HepG2 (cell line): ENCODE results near the gene RPL41. TPM values are rescaled to one million over a fixed set of nuclear protein-coding genes. Genes with fewer than 3 reads are reported as not detected.

Experiments used
- ATF5 ChIP-seq: sonication (generic); formaldehyde crosslinking; IDR thresholded peaks from 2 replicates; pipeline ENCODE4 v1.4.0; 2020; ENCODE audit warnings: mild to moderate bottlenecking, low read depth, missing genetic modification reagents
- DMAP1 ChIP-seq: IDR thresholded peaks from 2 replicates; pipeline ENCODE4 v1.6.1; 2016
- DNMT3B ChIP-seq: conservative IDR thresholded peaks from 2 replicates; pipeline ENCODE4 v1.6.1; 2016; ENCODE audit warnings: missing biosample characterization, control low read depth
- KLF16 ChIP-seq, 2 experiments: sonication (generic) in 1 of 2; formaldehyde crosslinking in 1 of 2; IDR thresholded peaks; 2 replicates each; pipeline versions ENCODE4 v1.6.1 to v1.8.0; 2016 to 2023; ENCODE audit warnings: missing genetic modification reagents in 2 of 2, missing compliant biosample characterization in 1 of 2
- MAFF ChIP-seq: IDR thresholded peaks from 2 replicates; pipeline ENCODE4 v1.6.1; 2011; ENCODE audit warnings: low read depth, low read length, improper control_type of control experiment
- MTERF4 ChIP-seq: sonication (generic); formaldehyde crosslinking; IDR thresholded peaks from 2 replicates; pipeline ENCODE4 v1.8.0; 2023; ENCODE audit warnings: mild to moderate bottlenecking, missing genetic modification reagents
- NCOA1 ChIP-seq: sonication (generic); formaldehyde crosslinking; IDR thresholded peaks from 2 replicates; pipeline ENCODE4 v1.9.0; 2021; ENCODE audit warnings: missing genetic modification reagents
- PHB2 ChIP-seq: fragments of 450-650 bp; IDR thresholded peaks from 2 replicates; pipeline ENCODE4 v1.6.1; 2018; ENCODE audit not compliant: partially characterized antibody
- PHF21A ChIP-seq: sonication (generic); formaldehyde crosslinking; IDR thresholded peaks from 2 replicates; pipeline ENCODE4 v1.5.0; 2020; ENCODE audit warnings: mild to moderate bottlenecking, missing genetic modification reagents
- RARA ChIP-seq: IDR thresholded peaks from 2 replicates; pipeline ENCODE4 v1.6.1; 2016; ENCODE audit warnings: missing genetic modification reagents, missing compliant biosample characterization
- RCOR2 ChIP-seq: IDR thresholded peaks from 2 replicates; pipeline ENCODE4 v1.6.1; 2016; ENCODE audit warnings: missing biosample characterization, missing genetic modification reagents
- RNF2 ChIP-seq: fragments of 450-650 bp; conservative IDR thresholded peaks from 2 replicates; pipeline ENCODE4 v1.6.1; 2016; ENCODE audit warnings: low read depth
- SKI ChIP-seq: fragments of 450-650 bp; IDR thresholded peaks from one replicate; pipeline ENCODE4 v1.6.1; 2018; ENCODE audit warnings: mild to moderate bottlenecking; ENCODE audit not compliant: partially characterized antibody
- SKIL ChIP-seq: sonication (generic); formaldehyde crosslinking; IDR thresholded peaks from 2 replicates; pipeline ENCODE4 v1.8.0; 2022; ENCODE audit warnings: missing genetic modification reagents, mild to moderate bottlenecking, moderate library complexity, borderline replicate concordance
- SPEN ChIP-seq: sonication (generic); formaldehyde crosslinking; IDR thresholded peaks from 2 replicates; pipeline ENCODE4 v1.5.1; 2020; ENCODE audit warnings: low read depth, mild to moderate bottlenecking, missing genetic modification reagents
- THAP8 ChIP-seq: sonication (generic); formaldehyde crosslinking; IDR thresholded peaks from 2 replicates; pipeline ENCODE4 v1.5.1; 2020; ENCODE audit warnings: missing genetic modification reagents, mild to moderate bottlenecking, borderline replicate concordance
- ZBTB1 ChIP-seq: sonication (generic); formaldehyde crosslinking; IDR thresholded peaks from 2 replicates; pipeline ENCODE4 v1.4.0; 2020; ENCODE audit warnings: missing genetic modification reagents, borderline replicate concordance
- ZNF101 ChIP-seq: sonication (generic); formaldehyde crosslinking; IDR thresholded peaks from 2 replicates; pipeline ENCODE4 v1.4.0; 2020; ENCODE audit warnings: mild to moderate bottlenecking, low read depth, missing genetic modification reagents, borderline replicate concordance
- ZNF225 ChIP-seq: sonication (generic); formaldehyde crosslinking; IDR thresholded peaks from 2 replicates; pipeline ENCODE4 v1.4.0; 2020; ENCODE audit warnings: mild to moderate bottlenecking, missing genetic modification reagents
- ZNF317 ChIP-seq: sonication (generic); formaldehyde crosslinking; IDR thresholded peaks from 2 replicates; pipeline ENCODE4 v1.5.0; 2020; ENCODE audit warnings: mild to moderate bottlenecking, missing genetic modification reagents
- ZNF549 ChIP-seq: sonication (generic); formaldehyde crosslinking; IDR thresholded peaks from 2 replicates; pipeline ENCODE4 v1.5.0; 2020; ENCODE audit warnings: missing genetic modification reagents
- ZNF572 ChIP-seq: sonication (generic); formaldehyde crosslinking; IDR thresholded peaks from 2 replicates; pipeline ENCODE4 v1.5.1; 2020; ENCODE audit warnings: mild to moderate bottlenecking, missing genetic modification reagents
- ZNF589 ChIP-seq: sonication (generic); formaldehyde crosslinking; conservative IDR thresholded peaks from 2 replicates; pipeline ENCODE4 v1.8.0; 2022; ENCODE audit warnings: mild to moderate bottlenecking, moderate library complexity, missing genetic modification reagents
- ZNF740 ChIP-seq: sonication (generic); formaldehyde crosslinking; IDR thresholded peaks from 2 replicates; pipeline ENCODE4 v1.4.0; 2020; ENCODE audit warnings: missing genetic modification reagents
- ZNF792 ChIP-seq: IDR thresholded peaks from 2 replicates; pipeline ENCODE4 v1.6.1; 2016
- polyA plus RNA-seq, 8 experiments: library from polyadenylated mRNA; depleted of rRNA in 3 of 8; stranded (reverse) in 7 of 8; unstranded in 1 of 8; fragments of >200 nt; fragmentation: Illumina TruSeq in 4 of 8; extraction: Trizol in 4 of 8; gene quantifications; 2 replicates each; pipeline versions ENCODE4 v1.2.1 to v1.2.3, GENCODE V29; 2011 to 2016; ENCODE audit warnings: low read depth in 4 of 8, missing spikeins in 1 of 8, mixed read lengths in 1 of 8; ENCODE audit not compliant: insufficient read depth in 1 of 8
- total RNA-seq, 5 experiments: library from RNA; depleted of rRNA; stranded (reverse); fragments of >200 nt; fragmentation: Illumina TruSeq; extraction: Trizol; gene quantifications; 2 replicates each; pipeline ENCODE4 v1.2.3, GENCODE V29; 2016; ENCODE audit warnings: low read depth in 1 of 5

Gene RPL41
- total and polyA plus RNA-seq, 2 of the 13 experiments (the other 11 are each of a cell fraction or from before 2014, with no cell fraction given), result 4,012 to 7,670 TPM

GRCh38 chr12:56078931-56079722 is 37.3 kb upstream of the RPL41 start (continued):
- TF ChIP-seq SKIL (no peak), ZNF225 (CRISPR knock-in tag) (no peak; the same call in 1 of the 2 replicates), PHF21A (peak; percentile 41), THAP8 (CRISPR knock-in tag) (no peak), SPEN (peak; percentile 55; the same call in 1 of the 2 replicates), ZNF792 (CRISPR knock-in tag) (peak; percentile 21; the same call in 1 of the 2 replicates), ZNF317 (no peak; the same call in 1 of the 2 replicates), ZNF740 (CRISPR knock-in tag) (peak; percentile 76), DMAP1 (CRISPR knock-in tag) (peak; percentile 18; the same call in 1 of the 2 replicates), ZNF101 (CRISPR knock-in tag) (no peak), NCOA1 (no peak), DNMT3B (CRISPR knock-in tag) (no peak), ATF5 (CRISPR knock-in tag) (no peak), ZNF549 (CRISPR knock-in tag) (peak; percentile 76; the same call in 1 of the 2 replicates), SKI (peak; percentile 33), ZNF589 (CRISPR knock-in tag) (no peak), ZBTB1 (CRISPR knock-in tag) (no peak), KLF16 (CRISPR knock-in tag; IDR thresholded peaks at IDR 0.05) (peak in 1 of 2 experiments; percentile 53; a peak in 2 of 4 replicates), RNF2 (no peak), ZNF572 (0 out of 2 replicates have a peak, but pooled peaks have one; percentile 72), MTERF4 (CRISPR knock-in tag) (no peak), RARA (CRISPR knock-in tag) (0 out of 2 replicates have a peak, but pooled peaks have one; percentile 11), MAFF (no peak), PHB2 (no peak), RCOR2 (no peak)
